Keratinocyte (primary cell): ENCODE results near the gene MICAL2. TPM values are rescaled to one million over a fixed set of nuclear protein-coding genes. Genes with fewer than 3 reads are reported as not detected.

Experiments used
- DNase-seq: peaks from one replicate; pipeline ENCODE4 v3.0.0-alpha.2; 2011; ENCODE audit warnings: low read depth, missing footprints, low spot score
- FAIRE-seq: peaks from 2 replicates; lab custom pipeline; 2011; peaks lifted over from hg19 to GRCh38; lab: Jason Lieb, UNC
- H2AFZ ChIP-seq: 2 replicates; pipeline ENCODE4 v1.6.0; 2012; ENCODE audit warnings: low read length, control low read depth, inconsistent platforms; ENCODE audit not compliant: control insufficient read depth
- H3K27ac ChIP-seq: 2 replicates; pipeline ENCODE4 v1.5.1; 2011; ENCODE audit warnings: low read length; ENCODE audit not compliant: control insufficient read depth, insufficient read depth
- H3K27me3 ChIP-seq: 3 replicates; pipeline ENCODE4 v1.6.0; 2011; ENCODE audit warnings: low read length; ENCODE audit not compliant: control insufficient read depth, insufficient read depth; ENCODE audit errors: extremely low read depth
- H3K36me3 ChIP-seq, 2 experiments: 2 replicates in 1 of 2; 3 replicates in 1 of 2; pipeline ENCODE4 v1.5.1; 2011; ENCODE audit warnings: low read length in 2 of 2, mild to moderate bottlenecking in 1 of 2; ENCODE audit not compliant: control insufficient read depth in 2 of 2, insufficient read depth in 2 of 2; ENCODE audit errors: extremely low read depth in 1 of 2
- H3K4me1 ChIP-seq: 3 replicates; pipeline ENCODE4 v1.5.1; 2011; ENCODE audit warnings: low read length; ENCODE audit not compliant: control insufficient read depth, insufficient read depth; ENCODE audit errors: extremely low read depth
- H3K4me2 ChIP-seq: 3 replicates; pipeline ENCODE4 v1.6.0; 2011; ENCODE audit warnings: low read depth, low read length; ENCODE audit not compliant: control insufficient read depth, insufficient read depth; ENCODE audit errors: extremely low read depth
- H3K4me3 ChIP-seq, 3 experiments: fragments of 200-600 bp in 1 of 3; sonication (generic) in 1 of 3; 2 replicates in 2 of 3; 3 replicates in 1 of 3; pipeline ENCODE4 v1.5.1; 2011 to 2016; ENCODE audit warnings: low read length in 3 of 3, mild to moderate bottlenecking in 3 of 3, control low read depth in 2 of 3, inconsistent platforms in 1 of 3, low read depth in 1 of 3, mixed read lengths in 1 of 3, mixed run types in 1 of 3, moderate library complexity in 1 of 3; ENCODE audit not compliant: control insufficient read depth in 2 of 3, insufficient read depth in 2 of 3; ENCODE audit errors: extremely low read depth in 1 of 3
- H3K79me2 ChIP-seq: 2 replicates; pipeline ENCODE4 v1.6.0; 2012; ENCODE audit warnings: low read length; ENCODE audit not compliant: control insufficient read depth, insufficient read depth
- H3K9ac ChIP-seq: 3 replicates; pipeline ENCODE4 v1.6.0; 2011; ENCODE audit warnings: low read length; ENCODE audit not compliant: control insufficient read depth, insufficient read depth; ENCODE audit errors: extremely low read depth
- H3K9me1 ChIP-seq: 3 replicates; pipeline ENCODE4 v1.6.0; 2011; ENCODE audit warnings: low read length; ENCODE audit not compliant: control insufficient read depth, insufficient read depth; ENCODE audit errors: extremely low read depth
- H3K9me3 ChIP-seq: 2 replicates; pipeline ENCODE4 v1.5.1; 2012; ENCODE audit warnings: low read depth, low read length; ENCODE audit not compliant: control insufficient read depth
- H4K20me1 ChIP-seq: 3 replicates; pipeline ENCODE4 v1.6.0; 2011; ENCODE audit warnings: low read length; ENCODE audit not compliant: control insufficient read depth, insufficient read depth; ENCODE audit errors: extremely low read depth
- CTCF ChIP-seq, 3 experiments: IDR thresholded peaks in 1 of 3; conservative IDR thresholded peaks in 1 of 3; optimal IDR thresholded peaks in 1 of 3; 2 replicates in 2 of 3; 3 replicates in 1 of 3; pipeline versions ENCODE3 to v1.5.1; 2011; ENCODE audit warnings: low read length in 3 of 3, mild to moderate bottlenecking in 3 of 3, moderate library complexity in 2 of 3, control low read depth in 1 of 3, inconsistent platforms in 1 of 3; ENCODE audit not compliant: insufficient read depth in 2 of 3; ENCODE audit errors: extremely low read depth in 1 of 3
- EZH2 ChIP-seq: IDR thresholded peaks from one replicate; pipeline ENCODE4 v1.6.1; 2012; ENCODE audit warnings: inconsistent platforms, mild to moderate bottlenecking, low read length, moderate library complexity
- dilution Hi-C: fragments of 300-500 bp; cut with MboI; formaldehyde crosslinking; loops from one replicate; pipeline ENCODE4 v1.7.0; 2020; ENCODE audit warnings: low sequenced_read_pairs; ENCODE audit not compliant: extremely low pct_ligation_motif_present
- polyA plus RNA-seq, 5 experiments: library from polyadenylated mRNA; depleted of rRNA in 3 of 5; stranded (reverse) in 3 of 5; stranded (forward) in 1 of 5; unstranded in 1 of 5; fragments of >200 nt; gene quantifications; 1 replicate in 1 of 5; 2 replicates in 3 of 5; 3 replicates in 1 of 5; pipeline versions ENCODE4 v1.2.1 to v1.2.3, GENCODE V29; 2011 to 2012; ENCODE audit warnings: missing spikeins in 2 of 5, low read depth in 1 of 5, low replicate concordance in 1 of 5

MICAL2 gene
- polyA plus RNA-seq, 1 donor (not counting 4 experiments of a cell fraction or from before 2014, with no cell fraction given) = 83.9 TPM

DNA sequence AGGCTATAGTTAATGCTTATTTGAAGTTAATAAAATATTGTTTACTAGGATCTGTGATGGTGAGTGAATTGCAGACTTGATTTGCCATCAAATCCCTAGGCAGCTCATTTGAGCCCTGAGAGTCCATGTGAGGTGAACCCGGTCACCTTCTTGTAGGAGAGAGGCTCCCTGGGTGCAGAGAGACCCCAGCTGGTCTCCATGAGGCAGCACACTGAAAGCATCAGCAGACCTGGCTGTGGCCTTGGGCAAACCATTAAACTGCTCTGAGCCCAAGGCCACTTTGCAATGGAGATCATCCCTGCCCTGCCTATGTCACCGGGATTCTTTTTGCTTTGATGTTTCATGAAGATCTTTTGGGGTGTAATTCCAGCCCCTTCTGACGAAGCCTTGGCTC lies 125.2 kb downstream of the MICAL2 start:
- H2AFZ ChIP-seq = no peak overlapping the region
- H3K4me2 ChIP-seq = no peak overlapping the region
- dilution Hi-C loops = no loop called here
- H3K4me3 ChIP-seq = no peak overlapping the region
- H3K79me2 ChIP-seq = peaks cover 4% of the 10 kb centered on the region
- H3K9me3 ChIP-seq = no peaks in the 10 kb centered on the region
- TF ChIP-seq EZH2 = no peak
- TF ChIP-seq CTCF (optimal IDR thresholded peaks at IDR 0.05 in 1 of 3, IDR thresholded peaks at IDR 0.05 in 1 of 3, conservative IDR thresholded peaks at IDR 0.05 in 1 of 3; ENCODE audit: extremely low read depth in 1 of 3, insufficient read depth in 2 of 3, low read length in 3 of 3) = peak in 1 of 3 experiments; percentile 27
- H3K9me1 ChIP-seq = no peaks in the 10 kb centered on the region
- no peak for FAIRE-seq
- DNase-seq = no peak
- H3K4me1 ChIP-seq = peaks cover 25% of the 10 kb centered on the region
- no peaks in the 10 kb centered on the region for H4K20me1 ChIP-seq
- H3K27ac ChIP-seq = no peak overlapping the region
- peaks cover 56 to 88% of the 10 kb centered on the region in 2 experiments for H3K36me3 ChIP-seq
- H3K27me3 ChIP-seq = no peaks in the 10 kb centered on the region
- no peak overlapping the region for H3K9ac ChIP-seq

DNA sequence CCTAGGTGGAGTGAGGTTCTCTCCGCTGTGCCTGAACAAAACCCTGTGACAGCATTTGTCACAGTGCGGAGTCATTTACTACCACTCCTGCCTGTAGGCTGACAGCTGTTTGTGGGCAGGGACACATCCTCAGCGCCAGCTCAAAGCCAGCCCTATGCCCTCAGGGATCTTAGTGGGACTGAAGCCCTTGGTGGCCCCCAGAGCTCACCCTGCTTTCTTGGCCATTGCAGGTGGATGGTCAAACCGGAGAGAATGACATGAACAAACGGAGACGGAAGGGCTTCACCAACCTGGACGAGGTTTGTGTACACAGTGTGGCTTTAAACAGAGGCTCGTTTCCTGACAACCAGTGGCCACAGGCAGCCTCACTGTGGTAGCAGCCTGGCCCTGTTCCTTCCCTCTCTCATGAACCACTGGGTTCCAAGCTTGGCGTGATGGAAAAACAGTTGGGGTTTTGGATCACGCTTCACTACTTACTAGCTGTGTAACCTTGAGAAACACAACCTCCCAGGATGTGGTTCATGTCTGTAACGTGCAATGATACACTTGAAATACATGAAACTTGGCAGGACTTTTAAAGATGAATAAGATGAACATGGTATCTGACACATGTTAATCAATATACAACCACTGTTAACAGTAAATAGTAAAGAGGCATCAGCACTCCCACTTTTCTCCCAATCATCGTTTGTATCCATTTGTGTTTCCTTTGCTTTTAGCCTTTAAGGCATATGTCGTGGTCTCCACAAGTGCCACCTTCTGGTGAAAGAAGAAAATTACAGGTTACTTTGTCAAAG lies 125.8 kb downstream of the MICAL2 start:
- peak; percentile 62 for FAIRE-seq
- no peak overlapping the region for H3K27ac ChIP-seq
- DNase-seq = no peak

More for the DNA sequence above, 125.8 kb downstream of the MICAL2 start:
- dilution Hi-C loops = no loop called here
- Histone ChIP-seq H3K36me3 (peaks cover 56 to 87% of the 10 kb centered on the region in 2 experiments), H3K4me2 (no peak overlapping the region), H3K9me3 (no peaks in the 10 kb centered on the region), H3K4me3 (no peak overlapping the region), H3K79me2 (peaks cover 4% of the 10 kb centered on the region), H3K27me3 (no peaks in the 10 kb centered on the region), H2AFZ (no peak overlapping the region), H4K20me1 (no peaks in the 10 kb centered on the region), H3K9ac (no peak overlapping the region), H3K9me1 (no peaks in the 10 kb centered on the region), H3K4me1 (peaks cover 20% of the 10 kb centered on the region)
- TF ChIP-seq CTCF (optimal IDR thresholded peaks at IDR 0.05 in 1 of 3, IDR thresholded peaks at IDR 0.05 in 1 of 3, conservative IDR thresholded peaks at IDR 0.05 in 1 of 3; ENCODE audit: extremely low read depth in 1 of 3, insufficient read depth in 2 of 3, low read length in 3 of 3) = peak; percentile 17 to 48 (median 44)
- no peak for TF ChIP-seq EZH2
